HEK293 (cell line): ENCODE data around the gene FXYD4.

Experiments used
- CTCF ChIA-PET: fragments of 350-600 bp; formaldehyde crosslinking; extraction: SDS; loops from one replicate; lab custom pipeline; 2021; ENCODE audit warnings: antibody characterized with exemption; lab: Yijun Ruan, JAX
- POLR2A ChIA-PET: fragments of 300-600 bp; formaldehyde crosslinking; extraction: SDS; loops from one replicate; lab custom pipeline; 2020; ENCODE audit warnings: antibody characterized with exemption, inconsistent platforms; lab: Yijun Ruan, JAX
- H3K27ac ChIP-seq: fragments of 200-500 bp; sonication (Bioruptor generic); 2 replicates; pipeline ENCODE4 v1.5.1; 2014; ENCODE audit warnings: low read depth, low read length, control low read depth, inconsistent platforms; ENCODE audit errors: extremely low read depth
- H3K36me3 ChIP-seq, 2 experiments: fragments of 200-500 bp in 1 of 2; sonication (Bioruptor generic) in 1 of 2; 1 replicate in 1 of 2; 2 replicates in 1 of 2; pipeline ENCODE4 v1.5.1; 2014 to 2017; ENCODE audit warnings: inconsistent platforms in 2 of 2, low read length in 2 of 2; ENCODE audit not compliant: control insufficient read depth in 2 of 2, insufficient read depth in 1 of 2
- H3K4me1 ChIP-seq: fragments of 200-500 bp; sonication (Bioruptor generic); 2 replicates; pipeline ENCODE4 v1.5.1; 2014; ENCODE audit warnings: mild to moderate bottlenecking, low read length, inconsistent platforms; ENCODE audit not compliant: control insufficient read depth, insufficient read depth
- H3K4me3 ChIP-seq: 2 replicates; pipeline ENCODE4 v1.5.1; 2011; ENCODE audit warnings: low read depth, mild to moderate bottlenecking, control low read depth, low read length, moderate library complexity
- H3K9me3 ChIP-seq: fragments of 200-500 bp; sonication (Bioruptor generic); 2 replicates; pipeline ENCODE4 v1.5.1; 2014; ENCODE audit warnings: low read depth, low read length, inconsistent platforms; ENCODE audit not compliant: control insufficient read depth, insufficient read depth
- PRDM1 ChIP-seq: fragments of 450-650 bp; formaldehyde crosslinking; IDR thresholded peaks from 2 replicates; pipeline ENCODE4; 2016; ENCODE audit warnings: missing biosample characterization, missing genetic modification characterization
- PRDM6 ChIP-seq: fragments of 450-650 bp; formaldehyde crosslinking; IDR thresholded peaks from 2 replicates; pipeline ENCODE4 v1.5.1; 2017; ENCODE audit warnings: missing biosample characterization, missing genetic modification characterization
- SCRT2 ChIP-seq: fragments of 450-650 bp; formaldehyde crosslinking; IDR thresholded peaks from 2 replicates; pipeline ENCODE4 v1.5.1; 2016; ENCODE audit warnings: missing biosample characterization, missing genetic modification characterization
- ZBTB17 ChIP-seq: fragments of 450-650 bp; formaldehyde crosslinking; IDR thresholded peaks from 2 replicates; pipeline ENCODE4 v1.5.1; 2016; ENCODE audit warnings: missing biosample characterization, missing genetic modification characterization
- ZBTB20 ChIP-seq: fragments of 450-650 bp; formaldehyde crosslinking; IDR thresholded peaks from 2 replicates; pipeline ENCODE4 v1.5.1; 2016; ENCODE audit warnings: missing biosample characterization, missing genetic modification characterization
- ZFP69B ChIP-seq: fragments of 450-650 bp; formaldehyde crosslinking; IDR thresholded peaks from 2 replicates; pipeline ENCODE4 v1.5.1; 2016; ENCODE audit warnings: missing biosample characterization, missing genetic modification characterization
- ZIC2 ChIP-seq: fragments of 450-650 bp; formaldehyde crosslinking; IDR thresholded peaks from 2 replicates; pipeline ENCODE4 v1.5.1; 2016; ENCODE audit warnings: missing biosample characterization, missing genetic modification characterization
- ZNF140 ChIP-seq: fragments of 450-650 bp; formaldehyde crosslinking; IDR thresholded peaks from 2 replicates; pipeline ENCODE4 v1.5.1; 2016; ENCODE audit warnings: missing biosample characterization, missing genetic modification characterization
- ZNF169 ChIP-seq: fragments of 450-650 bp; formaldehyde crosslinking; IDR thresholded peaks from 2 replicates; pipeline ENCODE4 v1.5.1; 2016; ENCODE audit warnings: missing biosample characterization, missing genetic modification characterization
- ZNF184 ChIP-seq: fragments of 450-650 bp; IDR thresholded peaks from 2 replicates; pipeline ENCODE4 v1.5.1; 2018; ENCODE audit warnings: missing biosample characterization, mild to moderate bottlenecking, missing genetic modification characterization
- ZNF311 ChIP-seq: fragments of 450-650 bp; formaldehyde crosslinking; IDR thresholded peaks from 2 replicates; pipeline ENCODE4 v1.5.1; 2017; ENCODE audit warnings: missing biosample characterization, missing genetic modification characterization, borderline replicate concordance
- ZNF341 ChIP-seq: fragments of 450-650 bp; formaldehyde crosslinking; IDR thresholded peaks from 2 replicates; pipeline ENCODE4; 2016; ENCODE audit warnings: low read depth, missing biosample characterization, missing genetic modification characterization
- ZNF529 ChIP-seq: fragments of 450-650 bp; formaldehyde crosslinking; IDR thresholded peaks from 2 replicates; pipeline ENCODE4 v1.5.1; 2017; ENCODE audit warnings: missing genetic modification characterization, missing biosample characterization; ENCODE audit not compliant: insufficient replicate concordance
- ZNF561 ChIP-seq: fragments of 450-650 bp; IDR thresholded peaks from 2 replicates; pipeline ENCODE4 v1.5.1; 2018; ENCODE audit warnings: missing biosample characterization, missing genetic modification characterization, borderline replicate concordance
- TF ChIP-seq, protein P1 (sequence below): fragments of 450-650 bp; formaldehyde crosslinking; conservative IDR thresholded peaks from 2 replicates; pipeline ENCODE4 v1.5.1; 2016; ENCODE audit warnings: low read depth, missing biosample characterization, missing genetic modification characterization

The FXYD4 gene

DNA sequence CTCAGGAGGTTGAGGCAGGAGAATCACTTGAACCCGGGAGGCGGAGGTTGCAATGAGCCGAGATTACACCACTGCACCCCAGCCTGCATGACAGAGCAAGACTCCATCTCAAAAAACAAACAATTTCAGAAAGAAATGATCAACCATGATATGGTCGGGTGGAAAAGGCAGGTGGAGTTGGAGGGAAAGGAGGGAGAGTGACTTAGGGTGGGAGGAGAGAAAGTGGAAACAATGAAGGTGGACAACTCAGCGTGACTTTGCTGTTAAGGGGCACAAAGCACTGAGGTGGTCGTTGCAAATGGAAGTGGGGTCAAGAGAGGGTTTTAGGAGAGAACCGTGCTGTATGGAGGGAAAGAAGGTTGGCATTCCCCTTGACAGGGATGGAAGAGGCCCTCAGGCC lies 30.0 kb upstream of the FXYD4 start:
- Histone ChIP-seq H3K27ac (no peak overlapping the region), H3K9me3 (no peaks in the 10 kb centered on the region), H3K36me3 (no peaks in the 10 kb centered on the region)
- peak; percentile 87 for TF ChIP-seq PRDM1
- TF ChIP-seq ZFP69B (tag by site-specific recombination) = no peak
- TF ChIP-seq, all 188 proteins: peak for 1
- no peak overlapping the region for H3K4me3 ChIP-seq
- ChIA-PET POLR2A (no interaction called here), CTCF (no interaction called here)
- no peaks in the 10 kb centered on the region for H3K4me1 ChIP-seq

DNA sequence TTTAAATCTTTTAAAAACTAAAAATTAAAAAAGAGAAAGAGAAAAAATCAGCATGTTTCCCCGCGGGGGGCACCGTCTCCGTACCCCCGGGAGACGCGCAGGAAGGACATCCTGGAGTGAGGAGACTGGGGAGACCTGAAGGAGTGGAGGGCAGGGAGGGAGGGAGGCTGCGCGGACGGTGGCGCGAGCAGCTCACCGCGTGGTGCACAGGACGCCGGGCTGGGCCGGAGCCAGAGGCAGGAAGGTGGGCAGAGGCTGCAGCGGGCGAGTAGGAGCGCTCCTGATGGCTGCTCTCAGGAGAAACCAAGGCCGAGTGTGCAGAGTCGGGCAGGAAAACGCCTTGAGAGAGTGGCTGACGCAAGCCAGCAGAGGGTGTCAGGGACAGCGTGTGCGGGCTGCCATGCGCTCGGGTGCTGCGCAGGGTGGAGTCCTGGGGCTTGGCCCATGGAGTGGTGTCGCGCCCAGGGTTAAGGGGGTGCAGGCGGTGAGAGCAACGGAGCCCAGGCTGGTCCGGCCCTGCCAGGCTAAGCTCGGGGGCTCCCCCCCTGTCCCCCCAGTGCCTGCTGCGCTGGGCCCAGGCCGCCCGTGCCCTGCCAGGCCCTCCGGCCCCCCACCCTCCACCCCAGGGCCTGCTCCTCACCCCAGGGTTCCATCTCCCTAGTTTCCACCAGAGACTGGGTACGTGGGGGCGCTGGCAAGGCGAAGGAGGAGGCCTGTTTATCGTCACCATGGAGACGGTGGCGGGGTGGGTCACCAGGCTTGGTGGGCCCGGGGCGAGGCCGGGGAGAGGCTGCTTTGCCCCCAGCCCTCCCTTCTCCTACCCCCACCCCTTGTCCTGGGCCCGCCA lies 28.9 kb upstream of the FXYD4 start:
- no peaks in the 10 kb centered on the region for H3K36me3 ChIP-seq
- no peaks in the 10 kb centered on the region for H3K4me1 ChIP-seq
- H3K4me3 ChIP-seq = no peak overlapping the region
- no peak overlapping the region for H3K27ac ChIP-seq
- ChIA-PET POLR2A (interaction anchor here (0.6 to 0.7 kb wide), 3 partner anchors 24 to 54 kb away, joined by 3 to 9 read pairs (median 4); no protein-coding TSS in a partner anchor), CTCF (no interaction called here)
- no peak for TF ChIP-seq SCRT2 (tag by site-specific recombination)
- no peak for TF ChIP-seq ZNF140 (tag by site-specific recombination)
- no peak for TF ChIP-seq ZBTB17 (tag by site-specific recombination)
- no peak for TF ChIP-seq ZBTB20 (tag by site-specific recombination)
- no peak for TF ChIP-seq ZNF311 (tag by site-specific recombination)
- no peaks in the 10 kb centered on the region for H3K9me3 ChIP-seq

GRCh38 chr10:43343126-43343525 lies 28.3 kb upstream of the FXYD4 start:
- Histone ChIP-seq H3K4me1 (no peaks in the 10 kb centered on the region), H3K9me3 (no peaks in the 10 kb centered on the region)
- POLR2A ChIA-PET = interaction anchor here (0.6 to 0.7 kb wide), 3 partner anchors 24 to 55 kb away, joined by 3 to 9 read pairs (median 4); no protein-coding TSS in a partner anchor
- TF ChIP-seq, protein P1, sequence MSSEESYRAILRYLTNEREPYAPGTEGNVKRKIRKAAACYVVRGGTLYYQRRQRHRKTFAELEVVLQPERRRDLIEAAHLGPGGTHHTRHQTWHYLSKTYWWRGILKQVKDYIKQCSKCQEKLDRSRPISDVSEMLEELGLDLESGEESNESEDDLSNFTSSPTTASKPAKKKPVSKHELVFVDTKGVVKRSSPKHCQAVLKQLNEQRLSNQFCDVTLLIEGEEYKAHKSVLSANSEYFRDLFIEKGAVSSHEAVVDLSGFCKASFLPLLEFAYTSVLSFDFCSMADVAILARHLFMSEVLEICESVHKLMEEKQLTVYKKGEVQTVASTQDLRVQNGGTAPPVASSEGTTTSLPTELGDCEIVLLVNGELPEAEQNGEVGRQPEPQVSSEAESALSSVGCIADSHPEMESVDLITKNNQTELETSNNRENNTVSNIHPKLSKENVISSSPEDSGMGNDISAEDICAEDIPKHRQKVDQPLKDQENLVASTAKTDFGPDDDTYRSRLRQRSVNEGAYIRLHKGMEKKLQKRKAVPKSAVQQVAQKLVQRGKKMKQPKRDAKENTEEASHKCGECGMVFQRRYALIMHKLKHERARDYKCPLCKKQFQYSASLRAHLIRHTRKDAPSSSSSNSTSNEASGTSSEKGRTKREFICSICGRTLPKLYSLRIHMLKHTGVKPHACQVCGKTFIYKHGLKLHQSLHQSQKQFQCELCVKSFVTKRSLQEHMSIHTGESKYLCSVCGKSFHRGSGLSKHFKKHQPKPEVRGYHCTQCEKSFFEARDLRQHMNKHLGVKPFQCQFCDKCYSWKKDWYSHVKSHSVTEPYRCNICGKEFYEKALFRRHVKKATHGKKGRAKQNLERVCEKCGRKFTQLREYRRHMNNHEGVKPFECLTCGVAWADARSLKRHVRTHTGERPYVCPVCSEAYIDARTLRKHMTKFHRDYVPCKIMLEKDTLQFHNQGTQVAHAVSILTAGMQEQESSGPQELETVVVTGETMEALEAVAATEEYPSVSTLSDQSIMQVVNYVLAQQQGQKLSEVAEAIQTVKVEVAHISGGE (tag by site-specific recombination) = no peak
- TF ChIP-seq ZNF529 (tag by site-specific recombination) (no peak), ZNF184 (tag by site-specific recombination) (no peak), ZIC2 (tag by site-specific recombination) (no peak), ZNF341 (tag by site-specific recombination) (no peak), PRDM6 (no peak), ZNF169 (tag by site-specific recombination) (no peak), ZNF561 (no peak)
- TF ChIP-seq, all 188 proteins: peak for 0
- Histone ChIP-seq H3K4me3 (no peak overlapping the region), H3K27ac (no peak overlapping the region), H3K36me3 (no peaks in the 10 kb centered on the region)
- CTCF ChIA-PET = no interaction called here
